GM20000 (cell line): ENCODE measurements around the gene NECTIN4.
"Not testable (repeated sequence)": the region's sequence is repeated elsewhere in the genome, so short reads cannot be mapped to it uniquely, and the experiment has no call there.

Source experiments
- DNase-seq: peaks from one replicate; pipeline ENCODE4 v3.0.0; 2012; ENCODE audit warnings: low spot score
- TF ChIP-seq, protein P1 (sequence below): IDR thresholded peaks from 2 replicates; pipeline ENCODE4 v1.5.1; 2012; ENCODE audit warnings: mild to moderate bottlenecking, control low read depth; ENCODE audit errors: extremely low read depth, missing control alignments

NECTIN4 gene

DNA sequence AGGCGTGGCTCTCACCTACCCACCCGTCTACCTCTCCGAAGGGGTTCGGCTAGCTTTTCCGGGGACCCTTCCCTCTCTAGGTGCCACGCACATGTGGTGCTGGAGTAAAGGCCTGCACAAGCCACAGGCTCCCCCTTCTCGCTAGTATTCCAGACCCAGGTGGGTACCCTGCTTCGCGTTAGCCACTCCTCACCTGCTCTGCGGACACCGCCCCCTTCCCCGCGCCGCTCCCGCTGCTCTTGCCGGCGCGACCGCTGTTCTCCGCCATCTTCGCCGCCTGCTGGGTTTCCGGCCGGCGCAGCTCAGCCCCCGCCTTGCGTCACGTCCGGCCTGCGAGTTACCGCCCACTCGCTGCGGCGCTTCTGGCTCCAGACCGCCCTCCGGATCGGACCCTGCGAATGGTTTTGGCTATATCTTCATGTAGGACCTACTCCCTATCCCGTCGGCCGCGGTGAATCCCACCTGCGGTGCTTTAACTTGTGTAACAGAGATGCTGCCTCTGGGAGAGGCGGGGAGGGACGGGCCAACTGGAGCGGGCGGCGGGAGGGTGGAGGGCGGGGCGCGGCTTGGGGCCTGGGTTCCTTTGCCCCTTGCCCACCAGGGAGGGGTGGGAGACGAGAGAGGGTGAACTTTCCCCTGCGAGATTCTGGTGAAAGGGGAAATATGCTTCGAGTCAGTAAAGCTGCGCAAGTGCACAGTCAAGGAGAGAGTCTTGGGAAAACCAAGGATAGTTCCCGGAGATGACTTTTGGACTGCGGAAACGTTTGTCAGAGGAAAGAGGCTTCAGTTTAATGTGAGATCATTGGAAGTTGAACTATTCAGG lies 28.6 kb upstream of the NECTIN4 start, which contains the start of the genes NIT1 and PFDN2:
TSS of gene NIT1 (plus strand) at position 347 of the 823 bp plus-strand sequence. CDS start at position 419, 72 bp downstream.
TSS of gene PFDN2 (minus strand) at position 279 of the 823 bp plus-strand sequence. CDS start at position 268, 11 bp downstream.
- DNase-seq, result peak; percentile 91
- TF ChIP-seq, protein P1, sequence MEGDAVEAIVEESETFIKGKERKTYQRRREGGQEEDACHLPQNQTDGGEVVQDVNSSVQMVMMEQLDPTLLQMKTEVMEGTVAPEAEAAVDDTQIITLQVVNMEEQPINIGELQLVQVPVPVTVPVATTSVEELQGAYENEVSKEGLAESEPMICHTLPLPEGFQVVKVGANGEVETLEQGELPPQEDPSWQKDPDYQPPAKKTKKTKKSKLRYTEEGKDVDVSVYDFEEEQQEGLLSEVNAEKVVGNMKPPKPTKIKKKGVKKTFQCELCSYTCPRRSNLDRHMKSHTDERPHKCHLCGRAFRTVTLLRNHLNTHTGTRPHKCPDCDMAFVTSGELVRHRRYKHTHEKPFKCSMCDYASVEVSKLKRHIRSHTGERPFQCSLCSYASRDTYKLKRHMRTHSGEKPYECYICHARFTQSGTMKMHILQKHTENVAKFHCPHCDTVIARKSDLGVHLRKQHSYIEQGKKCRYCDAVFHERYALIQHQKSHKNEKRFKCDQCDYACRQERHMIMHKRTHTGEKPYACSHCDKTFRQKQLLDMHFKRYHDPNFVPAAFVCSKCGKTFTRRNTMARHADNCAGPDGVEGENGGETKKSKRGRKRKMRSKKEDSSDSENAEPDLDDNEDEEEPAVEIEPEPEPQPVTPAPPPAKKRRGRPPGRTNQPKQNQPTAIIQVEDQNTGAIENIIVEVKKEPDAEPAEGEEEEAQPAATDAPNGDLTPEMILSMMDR, result no peak

DNA sequence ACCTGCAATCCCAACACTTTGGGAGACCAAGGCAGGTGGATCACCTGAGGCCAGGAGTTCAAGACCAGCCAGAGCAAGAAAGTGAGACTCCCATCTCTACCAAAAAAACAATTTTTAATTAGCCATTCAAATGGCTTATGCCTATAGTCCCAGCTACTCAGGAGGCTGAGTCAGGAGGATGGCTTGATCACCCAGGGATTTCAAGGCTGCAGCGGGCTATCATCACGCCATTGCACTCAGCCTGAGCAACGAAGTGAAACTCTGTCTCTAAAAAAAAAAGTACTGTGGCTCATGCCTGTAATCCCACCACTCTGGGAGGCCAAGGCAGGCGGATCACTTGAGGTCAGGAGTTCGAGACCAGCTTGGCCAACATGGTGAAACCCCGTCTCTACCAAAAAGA lies 26.6 kb upstream of the NECTIN4 start:
- not testable (repeated sequence) for DNase-seq

DNA sequence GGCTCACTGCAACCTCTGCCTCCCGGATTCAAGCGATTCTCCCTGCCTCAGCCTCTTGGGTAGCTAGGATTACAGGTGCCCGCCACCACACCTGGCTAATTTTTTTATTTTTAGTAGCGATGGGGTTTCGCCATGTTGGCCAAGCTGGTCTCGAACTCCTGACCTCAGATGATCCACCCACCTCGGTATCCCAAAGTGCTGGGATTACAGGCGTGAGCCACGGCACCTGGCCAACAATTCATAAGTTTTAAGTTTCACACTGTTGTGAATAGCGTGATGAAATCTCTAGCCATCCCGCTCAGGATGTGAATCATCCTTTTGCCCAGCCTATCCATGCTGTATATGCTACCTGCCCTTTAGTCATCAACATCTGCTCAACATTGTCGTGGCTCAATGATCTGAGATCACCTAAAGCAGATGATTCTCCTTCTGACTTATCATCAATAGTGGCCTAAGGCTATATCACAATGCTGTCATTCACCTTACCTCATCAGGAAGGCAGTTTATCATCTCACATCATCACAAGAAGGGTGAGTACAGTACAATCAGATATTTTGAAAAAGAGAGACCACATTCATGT lies 25.9 kb upstream of the NECTIN4 start:
- TF ChIP-seq, protein P1, result no peak
- no peak for DNase-seq

DNA sequence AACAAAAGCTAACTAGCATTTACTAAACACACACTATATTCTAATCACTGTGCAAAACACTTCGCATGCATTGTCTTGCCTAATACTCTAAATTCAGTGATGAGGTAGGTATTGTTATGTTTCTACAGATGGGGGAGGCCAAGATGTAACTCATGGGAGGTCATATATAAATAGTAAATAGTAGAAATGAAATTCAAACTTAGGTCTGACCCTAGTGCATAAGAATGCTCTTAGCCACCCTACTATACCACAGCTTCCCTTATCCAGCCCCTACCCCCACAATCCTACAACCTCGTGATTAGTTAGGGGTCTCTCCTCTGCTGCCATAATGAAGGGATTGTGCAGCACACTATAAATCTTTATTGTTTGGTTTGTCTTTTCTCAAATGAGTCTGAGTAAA lies 25.2 kb upstream of the NECTIN4 start:
- TF ChIP-seq, protein P1, result no peak
- no peak for DNase-seq

DNA sequence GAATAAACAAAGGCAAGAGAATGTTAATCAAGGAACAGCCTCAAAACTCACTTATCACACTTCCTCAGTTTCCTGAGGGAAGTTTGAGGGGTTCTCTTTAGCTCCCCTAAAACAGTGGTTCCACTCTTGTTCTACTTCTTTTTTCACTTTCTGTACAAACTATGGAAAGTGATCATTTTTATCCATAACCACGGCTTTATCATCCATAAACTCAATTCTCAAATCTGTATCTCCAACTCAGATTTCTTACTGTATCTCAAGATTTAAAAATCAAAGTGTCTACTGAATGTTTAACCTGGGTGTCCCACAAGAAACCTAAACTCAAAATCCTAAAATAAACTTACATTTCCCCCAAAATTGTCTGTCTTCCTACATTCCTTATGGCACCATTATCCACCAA lies 24.6 kb upstream of the NECTIN4 start:
- TF ChIP-seq, protein P1, result no peak
- no peak for DNase-seq

DNA sequence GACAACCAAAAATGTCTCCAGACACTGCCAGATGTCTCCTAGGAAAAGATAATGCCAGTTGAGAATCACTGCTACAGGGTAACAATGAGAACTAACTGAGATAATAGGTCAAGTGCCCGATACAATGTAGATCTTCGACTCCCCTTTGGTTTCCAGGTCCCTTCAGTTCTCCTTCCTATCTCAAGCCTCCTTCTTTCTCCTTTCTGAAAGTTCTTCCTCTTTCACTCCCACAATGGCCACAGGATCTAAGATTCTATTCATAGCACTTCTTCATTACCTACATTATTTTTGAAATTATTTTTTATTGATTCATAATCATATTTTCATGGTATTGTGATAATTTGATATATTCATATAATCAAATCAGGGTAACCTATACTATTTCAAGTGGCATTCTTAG lies 22.2 kb upstream of the NECTIN4 start:
- TF ChIP-seq, protein P1, result no peak
- DNase-seq, result no peak

DNA sequence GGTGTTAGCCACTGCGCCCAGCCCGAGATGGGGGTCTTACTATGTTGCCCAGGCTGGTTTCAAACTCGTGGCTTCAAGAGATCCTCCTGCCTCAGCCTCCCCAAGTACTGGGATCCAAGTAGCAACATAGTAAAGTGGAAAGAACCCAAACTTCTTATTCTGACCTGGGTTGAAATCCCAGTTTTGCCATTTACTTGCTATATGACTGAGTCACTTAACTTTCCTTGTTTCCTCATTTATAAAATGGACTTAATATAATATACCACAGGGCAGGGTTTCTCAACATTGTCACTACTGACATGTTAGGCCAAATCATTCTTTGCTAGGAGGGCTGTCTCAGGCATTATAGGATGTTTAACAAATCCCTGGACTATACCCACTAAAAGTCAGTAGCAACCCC lies 21.8 kb upstream of the NECTIN4 start:
- TF ChIP-seq, protein P1, result no peak

More for the DNA sequence above, 21.8 kb upstream of the NECTIN4 start:
- DNase-seq, result no peak
